Measurements from ENCODE around the gene GLDN. TPM values are rescaled to one million over a fixed set of nuclear protein-coding genes. Genes with fewer than 3 reads are reported as not detected.

GLDN gene
- total RNA-seq, 1 experiment from 2014 or later, result 0.77 TPM

GRCh38 chr15:51386960-51387698 is 45.7 kb downstream of the GLDN start (continued):
- no peak for TF ChIP-seq E2F4 (CRISPR knock-in tag; IDR thresholded peaks at IDR 0.05; ENCODE audit: borderline replicate concordance, low read depth)
- TF ChIP-seq ZNF138 (CRISPR knock-in tag; conservative IDR thresholded peaks at IDR 0.05), result no peak
- TF ChIP-seq ZNF425 (CRISPR knock-in tag; conservative IDR thresholded peaks at IDR 0.05), result no peak

- H3K36me3 Mint-ChIP-seq, result peaks cover 6% of the 10 kb centered on the region
- peaks cover 2% of the 10 kb centered on the region; the same call in 1 of the 2 replicates for H3K27me3 Mint-ChIP-seq (ENCODE audit: low read depth)
- CTCF ChIA-PET, result interaction anchor here (0.6 to 5.8 kb wide), 3 partner anchors 15 to 255 kb away, joined by 3 to 40 read pairs (median 6); no protein-coding TSS in a partner anchor
- peaks cover 7% of the 10 kb centered on the region for H3K9me3 Mint-ChIP-seq
- no peak for TF ChIP-seq IRF2 (CRISPR knock-in tag; IDR thresholded peaks at IDR 0.05; ENCODE audit: borderline replicate concordance, low read depth)
- TF ChIP-seq RORB (CRISPR knock-in tag; IDR thresholded peaks at IDR 0.05), result no peak
- no peak for TF ChIP-seq NFATC4 (CRISPR knock-in tag; IDR thresholded peaks at IDR 0.05)
- TF ChIP-seq SMAD4 (CRISPR knock-in tag; IDR thresholded peaks at IDR 0.05), result no peak
- TF ChIP-seq MLX (CRISPR knock-in tag; IDR thresholded peaks at IDR 0.05), result no peak
- TF ChIP-seq PRDM15 (CRISPR knock-in tag; IDR thresholded peaks at IDR 0.05), result no peak
- TF ChIP-seq ZNF219 (CRISPR knock-in tag; IDR thresholded peaks at IDR 0.05; ENCODE audit: borderline replicate concordance), result no peak
- no peak for TF ChIP-seq SP1 (CRISPR knock-in tag; conservative IDR thresholded peaks at IDR 0.05)
- no peak for TF ChIP-seq ZMAT4 (CRISPR knock-in tag; IDR thresholded peaks at IDR 0.05)
- TF ChIP-seq HMGA2 (CRISPR knock-in tag; IDR thresholded peaks at IDR 0.05), result no peak
- no peak for TF ChIP-seq ZNF532 (CRISPR knock-in tag; IDR thresholded peaks at IDR 0.05; ENCODE audit: borderline replicate concordance)
- POLR2A ChIA-PET, result no interaction called here
- H3K4me1 Mint-ChIP-seq, result peaks cover 19% of the 10 kb centered on the region
- DNase-seq (ENCODE audit: low spot score), result no peak
- H3K4me3 Mint-ChIP-seq, result no peak overlapping the region
- H3K27ac Mint-ChIP-seq, result no peak overlapping the region
- ATAC-seq, result no peak
Observed at GRCh38 chr15:51387699-51388041, 46.2 kb downstream of the GLDN start.

All from WTC11 (cell line).